ENCODE data around the gene KLHL3.

KLHL3 gene

GRCh38 chr5:137754961-137755762, 19.3 kb upstream of the KLHL3 start:
- Histone ChIP-seq H3K27ac (ENCODE audit: extremely low read depth, low read depth, low read length) (peak overlapping the region; percentile 99), H3K36me3 (ENCODE audit: control insufficient read depth in 2 of 2, insufficient read depth in 1 of 2, low read length in 2 of 2) (peaks cover 0 to 26% of the 10 kb centered on the region in 2 experiments; a peak in 1 of 3 replicates), H3K4me1 (ENCODE audit: control insufficient read depth, insufficient read depth, low read length) (no peaks in the 10 kb centered on the region), H3K9me3 (ENCODE audit: control insufficient read depth, insufficient read depth, low read depth, low read length) (no peaks in the 10 kb centered on the region), H3K4me3 (ENCODE audit: low read depth, low read length) (peak overlapping the region; percentile 72)
- ChIA-PET POLR2A (interaction anchor here (1.5 kb wide), 1 partner anchor 356 kb away, joined by 6 read pairs; no protein-coding TSS in a partner anchor), CTCF (interaction anchor here (0.7 to 1.4 kb wide), 4 partner anchors 13 to 379 kb away, joined by 3 to 4 read pairs (median 3); no protein-coding TSS in a partner anchor)
- TF ChIP-seq ZNF514 (tag by site-specific recombination; IDR thresholded peaks at IDR 0.05): no peak
- no peak for TF ChIP-seq ZNF112 (tag by site-specific recombination; IDR thresholded peaks at IDR 0.05)
- TF ChIP-seq ZNF518A (tag by site-specific recombination; conservative IDR thresholded peaks at IDR 0.05; ENCODE audit: low read depth): 0 out of 2 replicates have a peak, but pooled peaks have one; percentile 17
- no peak for TF ChIP-seq ZNF433 (tag by site-specific recombination; IDR thresholded peaks at IDR 0.05; ENCODE audit: low read depth)
- TF ChIP-seq ZNF785 (tag by site-specific recombination; IDR thresholded peaks at IDR 0.05): no peak; the same call in 1 of the 2 replicates
- no peak for TF ChIP-seq ZNF777 (tag by site-specific recombination; IDR thresholded peaks at IDR 0.05; ENCODE audit: borderline replicate concordance)
- no peak for TF ChIP-seq ZBTB21 (tag by site-specific recombination; IDR thresholded peaks at IDR 0.05)
- TF ChIP-seq ZNF639 (tag by site-specific recombination; IDR thresholded peaks at IDR 0.05): no peak
- TF ChIP-seq ZNF670 (tag by site-specific recombination; IDR thresholded peaks at IDR 0.05; ENCODE audit: low read depth): no peak
- no peak for TF ChIP-seq ZBTB1 (tag by site-specific recombination; IDR thresholded peaks at IDR 0.05)
- no peak for TF ChIP-seq ZNF549 (tag by site-specific recombination; IDR thresholded peaks at IDR 0.05)
- no peak for TF ChIP-seq ZNF610 (tag by site-specific recombination; IDR thresholded peaks at IDR 0.05; ENCODE audit: borderline replicate concordance)
- TF ChIP-seq ZSCAN18 (tag by site-specific recombination; IDR thresholded peaks at IDR 0.05): no peak
- no peak for TF ChIP-seq ZBTB17 (tag by site-specific recombination; IDR thresholded peaks at IDR 0.05)
- no peak for TF ChIP-seq ZNF555 (tag by site-specific recombination; conservative IDR thresholded peaks at IDR 0.05)
- TF ChIP-seq ZNF626 (tag by site-specific recombination; IDR thresholded peaks at IDR 0.05): no peak
- TF ChIP-seq GLI4 (tag by site-specific recombination; IDR thresholded peaks at IDR 0.05): no peak
- no peak for TF ChIP-seq SCRT2 (tag by site-specific recombination; IDR thresholded peaks at IDR 0.05)
- TF ChIP-seq ZNF529 (tag by site-specific recombination; IDR thresholded peaks at IDR 0.05; ENCODE audit: insufficient replicate concordance): no peak
- 0 out of 2 replicates have a peak, but pooled peaks have one; percentile 12 for TF ChIP-seq ZEB2 (tag by site-specific recombination; IDR thresholded peaks at IDR 0.05)
- TF ChIP-seq ZNF155 (tag by site-specific recombination; IDR thresholded peaks at IDR 0.05): no peak
- peak; percentile 56 for TF ChIP-seq EGR2 (tag by site-specific recombination; IDR thresholded peaks at IDR 0.05; ENCODE audit: low read depth)
- TF ChIP-seq ZNF707 (tag by site-specific recombination; IDR thresholded peaks at IDR 0.05): no peak
- no peak for TF ChIP-seq ZNF175 (tag by site-specific recombination; IDR thresholded peaks at IDR 0.05)
- TF ChIP-seq ZNF2 (tag by site-specific recombination; IDR thresholded peaks at IDR 0.05): no peak
- TF ChIP-seq ZBTB6 (tag by site-specific recombination; IDR thresholded peaks at IDR 0.05): no peak
- no peak for TF ChIP-seq GLI2 (tag by site-specific recombination; IDR thresholded peaks at IDR 0.05; ENCODE audit: borderline replicate concordance, low read depth)
- no peak for TF ChIP-seq ZNF621 (tag by site-specific recombination; IDR thresholded peaks at IDR 0.05)
- no peak for TF ChIP-seq ZNF677 (tag by site-specific recombination; IDR thresholded peaks at IDR 0.05)
- no peak for TF ChIP-seq BCL11A (tag by site-specific recombination; IDR thresholded peaks at IDR 0.05; ENCODE audit: low read depth)
